ENCODE data around the gene INTS14. TPM values are rescaled to one million over a fixed set of nuclear protein-coding genes. Genes with fewer than 3 reads are reported as not detected.

INTS14 gene
- total RNA-seq, 1 experiment from 2014 or later: 28.3 TPM

DNA sequence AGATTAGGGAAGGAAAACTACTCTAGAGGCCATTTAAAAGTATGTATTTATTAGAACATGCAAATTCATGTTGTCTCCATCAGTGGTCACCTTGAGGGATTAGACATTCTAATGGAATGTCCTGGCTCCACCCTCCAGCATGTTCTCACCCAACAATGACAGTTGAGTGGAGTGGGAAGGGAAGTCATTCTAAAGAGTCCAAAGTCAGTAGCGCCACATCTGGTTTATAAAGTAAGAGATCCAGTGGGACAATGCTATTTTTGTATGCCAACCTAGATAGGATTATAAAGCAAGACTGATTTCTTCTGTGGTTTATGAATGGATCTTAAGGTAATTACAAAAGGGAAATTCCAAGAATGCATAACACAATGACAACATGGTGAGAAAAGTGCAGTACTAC is 44.1 kb upstream of the INTS14 start (continued):
- TF ChIP-seq, protein P1, sequence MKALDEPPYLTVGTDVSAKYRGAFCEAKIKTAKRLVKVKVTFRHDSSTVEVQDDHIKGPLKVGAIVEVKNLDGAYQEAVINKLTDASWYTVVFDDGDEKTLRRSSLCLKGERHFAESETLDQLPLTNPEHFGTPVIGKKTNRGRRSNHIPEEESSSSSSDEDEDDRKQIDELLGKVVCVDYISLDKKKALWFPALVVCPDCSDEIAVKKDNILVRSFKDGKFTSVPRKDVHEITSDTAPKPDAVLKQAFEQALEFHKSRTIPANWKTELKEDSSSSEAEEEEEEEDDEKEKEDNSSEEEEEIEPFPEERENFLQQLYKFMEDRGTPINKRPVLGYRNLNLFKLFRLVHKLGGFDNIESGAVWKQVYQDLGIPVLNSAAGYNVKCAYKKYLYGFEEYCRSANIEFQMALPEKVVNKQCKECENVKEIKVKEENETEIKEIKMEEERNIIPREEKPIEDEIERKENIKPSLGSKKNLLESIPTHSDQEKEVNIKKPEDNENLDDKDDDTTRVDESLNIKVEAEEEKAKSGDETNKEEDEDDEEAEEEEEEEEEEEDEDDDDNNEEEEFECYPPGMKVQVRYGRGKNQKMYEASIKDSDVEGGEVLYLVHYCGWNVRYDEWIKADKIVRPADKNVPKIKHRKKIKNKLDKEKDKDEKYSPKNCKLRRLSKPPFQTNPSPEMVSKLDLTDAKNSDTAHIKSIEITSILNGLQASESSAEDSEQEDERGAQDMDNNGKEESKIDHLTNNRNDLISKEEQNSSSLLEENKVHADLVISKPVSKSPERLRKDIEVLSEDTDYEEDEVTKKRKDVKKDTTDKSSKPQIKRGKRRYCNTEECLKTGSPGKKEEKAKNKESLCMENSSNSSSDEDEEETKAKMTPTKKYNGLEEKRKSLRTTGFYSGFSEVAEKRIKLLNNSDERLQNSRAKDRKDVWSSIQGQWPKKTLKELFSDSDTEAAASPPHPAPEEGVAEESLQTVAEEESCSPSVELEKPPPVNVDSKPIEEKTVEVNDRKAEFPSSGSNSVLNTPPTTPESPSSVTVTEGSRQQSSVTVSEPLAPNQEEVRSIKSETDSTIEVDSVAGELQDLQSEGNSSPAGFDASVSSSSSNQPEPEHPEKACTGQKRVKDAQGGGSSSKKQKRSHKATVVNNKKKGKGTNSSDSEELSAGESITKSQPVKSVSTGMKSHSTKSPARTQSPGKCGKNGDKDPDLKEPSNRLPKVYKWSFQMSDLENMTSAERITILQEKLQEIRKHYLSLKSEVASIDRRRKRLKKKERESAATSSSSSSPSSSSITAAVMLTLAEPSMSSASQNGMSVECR (CRISPR knock-in tag; IDR thresholded peaks at IDR 0.05; ENCODE audit: borderline replicate concordance): no peak
- no peak for TF ChIP-seq ZNF232 (CRISPR knock-in tag; IDR thresholded peaks at IDR 0.05)
- TF ChIP-seq, protein P2, sequence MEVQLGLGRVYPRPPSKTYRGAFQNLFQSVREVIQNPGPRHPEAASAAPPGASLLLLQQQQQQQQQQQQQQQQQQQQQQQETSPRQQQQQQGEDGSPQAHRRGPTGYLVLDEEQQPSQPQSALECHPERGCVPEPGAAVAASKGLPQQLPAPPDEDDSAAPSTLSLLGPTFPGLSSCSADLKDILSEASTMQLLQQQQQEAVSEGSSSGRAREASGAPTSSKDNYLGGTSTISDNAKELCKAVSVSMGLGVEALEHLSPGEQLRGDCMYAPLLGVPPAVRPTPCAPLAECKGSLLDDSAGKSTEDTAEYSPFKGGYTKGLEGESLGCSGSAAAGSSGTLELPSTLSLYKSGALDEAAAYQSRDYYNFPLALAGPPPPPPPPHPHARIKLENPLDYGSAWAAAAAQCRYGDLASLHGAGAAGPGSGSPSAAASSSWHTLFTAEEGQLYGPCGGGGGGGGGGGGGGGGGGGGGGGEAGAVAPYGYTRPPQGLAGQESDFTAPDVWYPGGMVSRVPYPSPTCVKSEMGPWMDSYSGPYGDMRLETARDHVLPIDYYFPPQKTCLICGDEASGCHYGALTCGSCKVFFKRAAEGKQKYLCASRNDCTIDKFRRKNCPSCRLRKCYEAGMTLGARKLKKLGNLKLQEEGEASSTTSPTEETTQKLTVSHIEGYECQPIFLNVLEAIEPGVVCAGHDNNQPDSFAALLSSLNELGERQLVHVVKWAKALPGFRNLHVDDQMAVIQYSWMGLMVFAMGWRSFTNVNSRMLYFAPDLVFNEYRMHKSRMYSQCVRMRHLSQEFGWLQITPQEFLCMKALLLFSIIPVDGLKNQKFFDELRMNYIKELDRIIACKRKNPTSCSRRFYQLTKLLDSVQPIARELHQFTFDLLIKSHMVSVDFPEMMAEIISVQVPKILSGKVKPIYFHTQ (CRISPR knock-in tag; IDR thresholded peaks at IDR 0.05): no peak
- no peak for TF ChIP-seq NR1H2 (CRISPR knock-in tag; IDR thresholded peaks at IDR 0.05)
- TF ChIP-seq, protein P3, sequence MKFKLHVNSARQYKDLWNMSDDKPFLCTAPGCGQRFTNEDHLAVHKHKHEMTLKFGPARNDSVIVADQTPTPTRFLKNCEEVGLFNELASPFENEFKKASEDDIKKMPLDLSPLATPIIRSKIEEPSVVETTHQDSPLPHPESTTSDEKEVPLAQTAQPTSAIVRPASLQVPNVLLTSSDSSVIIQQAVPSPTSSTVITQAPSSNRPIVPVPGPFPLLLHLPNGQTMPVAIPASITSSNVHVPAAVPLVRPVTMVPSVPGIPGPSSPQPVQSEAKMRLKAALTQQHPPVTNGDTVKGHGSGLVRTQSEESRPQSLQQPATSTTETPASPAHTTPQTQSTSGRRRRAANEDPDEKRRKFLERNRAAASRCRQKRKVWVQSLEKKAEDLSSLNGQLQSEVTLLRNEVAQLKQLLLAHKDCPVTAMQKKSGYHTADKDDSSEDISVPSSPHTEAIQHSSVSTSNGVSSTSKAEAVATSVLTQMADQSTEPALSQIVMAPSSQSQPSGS (CRISPR knock-in tag; IDR thresholded peaks at IDR 0.05; ENCODE audit: borderline replicate concordance, low read depth): no peak
- TF ChIP-seq TCF7 (CRISPR knock-in tag; IDR thresholded peaks at IDR 0.05; ENCODE audit: low read depth): no peak
- TF ChIP-seq ZNF121 (CRISPR knock-in tag; IDR thresholded peaks at IDR 0.05): no peak
- TF ChIP-seq, protein P4, sequence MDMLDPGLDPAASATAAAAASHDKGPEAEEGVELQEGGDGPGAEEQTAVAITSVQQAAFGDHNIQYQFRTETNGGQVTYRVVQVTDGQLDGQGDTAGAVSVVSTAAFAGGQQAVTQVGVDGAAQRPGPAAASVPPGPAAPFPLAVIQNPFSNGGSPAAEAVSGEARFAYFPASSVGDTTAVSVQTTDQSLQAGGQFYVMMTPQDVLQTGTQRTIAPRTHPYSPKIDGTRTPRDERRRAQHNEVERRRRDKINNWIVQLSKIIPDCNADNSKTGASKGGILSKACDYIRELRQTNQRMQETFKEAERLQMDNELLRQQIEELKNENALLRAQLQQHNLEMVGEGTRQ (CRISPR knock-in tag; IDR thresholded peaks at IDR 0.05): no peak

DNA sequence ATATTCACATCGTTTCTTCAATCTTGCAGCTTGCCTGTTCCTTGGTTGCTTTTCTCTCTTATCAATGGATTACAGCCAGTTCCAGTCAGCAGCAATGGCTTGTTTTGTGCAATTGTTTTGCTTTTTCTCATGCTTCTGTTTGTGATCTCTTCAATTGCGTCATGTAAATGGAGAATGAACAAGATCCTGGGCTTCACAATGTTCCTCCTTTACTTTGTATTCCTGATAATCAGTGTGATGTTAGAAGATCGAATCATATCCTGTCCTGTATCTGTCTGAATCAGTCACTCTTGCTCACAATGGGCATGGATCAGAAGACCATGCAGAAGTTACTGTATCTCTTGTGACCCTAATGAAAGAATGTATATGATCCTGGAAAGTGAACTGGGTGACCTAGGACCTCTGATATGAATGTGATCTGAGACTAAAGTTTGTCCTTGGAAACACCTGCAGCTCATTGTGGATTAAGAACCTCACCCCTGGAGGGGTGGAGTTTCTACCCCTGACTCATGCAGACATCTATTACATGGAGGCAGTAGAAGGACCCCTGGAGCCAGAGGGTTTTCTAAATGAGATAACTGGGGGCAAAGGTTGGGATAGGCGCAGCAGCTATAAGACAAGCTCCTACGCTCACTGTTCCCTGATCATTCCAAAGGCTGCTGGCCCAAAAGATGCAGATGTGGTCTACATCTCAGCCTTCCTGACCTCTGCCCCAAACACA is 43.0 kb upstream of the INTS14 start:
- ChIA-PET POLR2A (no interaction called here), CTCF (interaction anchor here (1.2 kb wide), 1 partner anchor 16 kb away, joined by 3 read pairs; no protein-coding TSS in a partner anchor)
- Mint-ChIP-seq H3K36me3 (no peaks in the 10 kb centered on the region), H3K4me1 (peaks cover 6% of the 10 kb centered on the region; the same call in 1 of the 2 replicates), H3K9me3 (no peaks in the 10 kb centered on the region), H3K4me3 (no peak overlapping the region), H3K27me3 (ENCODE audit: low read depth) (no peaks in the 10 kb centered on the region; the same call in 1 of the 2 replicates), H3K27ac (no peak overlapping the region)
- ATAC-seq: no peak
- DNase-seq (ENCODE audit: low spot score): no peak
- TF ChIP-seq, protein P1 (CRISPR knock-in tag; IDR thresholded peaks at IDR 0.05; ENCODE audit: borderline replicate concordance): no peak
- TF ChIP-seq, protein P5, sequence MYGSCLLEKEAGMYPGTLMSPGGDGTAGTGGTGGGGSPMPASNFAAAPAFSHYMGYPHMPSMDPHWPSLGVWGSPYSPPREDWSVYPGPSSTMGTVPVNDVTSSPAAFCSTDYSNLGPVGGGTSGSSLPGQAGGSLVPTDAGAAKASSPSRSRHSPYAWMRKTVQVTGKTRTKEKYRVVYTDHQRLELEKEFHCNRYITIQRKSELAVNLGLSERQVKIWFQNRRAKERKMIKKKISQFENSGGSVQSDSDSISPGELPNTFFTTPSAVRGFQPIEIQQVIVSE (CRISPR knock-in tag; IDR thresholded peaks at IDR 0.05; ENCODE audit: borderline replicate concordance): no peak
- TF ChIP-seq, protein P6, sequence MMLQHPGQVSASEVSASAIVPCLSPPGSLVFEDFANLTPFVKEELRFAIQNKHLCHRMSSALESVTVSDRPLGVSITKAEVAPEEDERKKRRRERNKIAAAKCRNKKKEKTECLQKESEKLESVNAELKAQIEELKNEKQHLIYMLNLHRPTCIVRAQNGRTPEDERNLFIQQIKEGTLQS (CRISPR knock-in tag; conservative IDR thresholded peaks at IDR 0.05): no peak
- no peak for TF ChIP-seq ETV6 (CRISPR knock-in tag; IDR thresholded peaks at IDR 0.05)
- TF ChIP-seq, protein P7, sequence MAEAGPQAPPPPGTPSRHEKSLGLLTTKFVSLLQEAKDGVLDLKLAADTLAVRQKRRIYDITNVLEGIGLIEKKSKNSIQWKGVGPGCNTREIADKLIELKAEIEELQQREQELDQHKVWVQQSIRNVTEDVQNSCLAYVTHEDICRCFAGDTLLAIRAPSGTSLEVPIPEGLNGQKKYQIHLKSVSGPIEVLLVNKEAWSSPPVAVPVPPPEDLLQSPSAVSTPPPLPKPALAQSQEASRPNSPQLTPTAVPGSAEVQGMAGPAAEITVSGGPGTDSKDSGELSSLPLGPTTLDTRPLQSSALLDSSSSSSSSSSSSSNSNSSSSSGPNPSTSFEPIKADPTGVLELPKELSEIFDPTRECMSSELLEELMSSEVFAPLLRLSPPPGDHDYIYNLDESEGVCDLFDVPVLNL (CRISPR knock-in tag; IDR thresholded peaks at IDR 0.05; ENCODE audit: borderline replicate concordance, low read depth): no peak
- TF ChIP-seq, protein P8, sequence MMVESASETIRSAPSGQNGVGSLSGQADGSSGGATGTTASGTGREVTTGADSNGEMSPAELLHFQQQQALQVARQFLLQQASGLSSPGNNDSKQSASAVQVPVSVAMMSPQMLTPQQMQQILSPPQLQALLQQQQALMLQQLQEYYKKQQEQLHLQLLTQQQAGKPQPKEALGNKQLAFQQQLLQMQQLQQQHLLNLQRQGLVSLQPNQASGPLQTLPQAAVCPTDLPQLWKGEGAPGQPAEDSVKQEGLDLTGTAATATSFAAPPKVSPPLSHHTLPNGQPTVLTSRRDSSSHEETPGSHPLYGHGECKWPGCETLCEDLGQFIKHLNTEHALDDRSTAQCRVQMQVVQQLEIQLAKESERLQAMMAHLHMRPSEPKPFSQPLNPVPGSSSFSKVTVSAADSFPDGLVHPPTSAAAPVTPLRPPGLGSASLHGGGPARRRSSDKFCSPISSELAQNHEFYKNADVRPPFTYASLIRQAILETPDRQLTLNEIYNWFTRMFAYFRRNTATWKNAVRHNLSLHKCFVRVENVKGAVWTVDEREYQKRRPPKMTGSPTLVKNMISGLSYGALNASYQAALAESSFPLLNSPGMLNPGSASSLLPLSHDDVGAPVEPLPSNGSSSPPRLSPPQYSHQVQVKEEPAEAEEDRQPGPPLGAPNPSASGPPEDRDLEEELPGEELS (CRISPR knock-in tag; IDR thresholded peaks at IDR 0.05): no peak
